HG02678 (cell line): Measurements from ENCODE around the gene DDAH2.

Experiments
- ATAC-seq: cut with Tn5 transposase; IDR thresholded peaks from one replicate; pipeline ENCODE4 v1.9.1; 2021; ENCODE audit warnings: mild to moderate bottlenecking, moderate library complexity; ENCODE audit not compliant: unreplicated experiment

Gene DDAH2, protein sequence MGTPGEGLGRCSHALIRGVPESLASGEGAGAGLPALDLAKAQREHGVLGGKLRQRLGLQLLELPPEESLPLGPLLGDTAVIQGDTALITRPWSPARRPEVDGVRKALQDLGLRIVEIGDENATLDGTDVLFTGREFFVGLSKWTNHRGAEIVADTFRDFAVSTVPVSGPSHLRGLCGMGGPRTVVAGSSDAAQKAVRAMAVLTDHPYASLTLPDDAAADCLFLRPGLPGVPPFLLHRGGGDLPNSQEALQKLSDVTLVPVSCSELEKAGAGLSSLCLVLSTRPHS

DNA sequence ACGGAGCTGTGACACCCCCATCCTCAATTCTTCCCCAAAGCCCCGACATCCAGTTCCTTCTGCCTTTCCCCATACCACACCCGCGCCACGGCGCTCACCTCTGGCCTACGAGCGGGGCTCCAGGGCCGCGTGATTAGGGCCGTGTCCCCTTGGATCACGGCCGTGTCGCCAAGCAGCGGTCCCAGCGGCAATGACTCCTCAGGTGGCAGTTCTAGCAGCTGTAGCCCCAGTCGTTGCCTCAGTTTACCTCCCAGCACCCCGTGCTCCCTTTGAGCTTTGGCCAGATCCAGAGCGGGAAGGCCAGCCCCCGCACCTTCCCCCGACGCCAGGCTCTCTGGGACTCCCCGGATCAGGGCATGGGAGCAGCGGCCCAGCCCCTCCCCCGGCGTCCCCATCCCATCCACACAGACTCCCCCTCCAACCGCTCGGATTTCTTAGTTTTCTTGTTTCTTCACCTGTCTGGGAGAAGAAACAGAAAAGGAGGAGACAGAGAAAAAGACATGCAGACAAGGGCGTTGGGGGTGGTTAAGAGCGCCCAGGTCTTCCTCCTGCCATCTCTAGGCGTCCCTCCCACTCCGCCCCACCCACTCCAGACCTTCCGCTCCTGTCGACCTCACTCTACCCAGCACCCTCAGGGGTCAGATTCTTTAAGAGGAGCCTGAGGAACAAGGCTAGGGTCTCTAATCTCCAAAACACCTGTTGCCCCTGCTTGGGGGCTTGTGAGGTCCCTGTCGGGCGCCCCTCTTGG is at the start of gene DDAH2:
TSS of gene DDAH2 (minus strand) at position 533 of the 748 bp plus-strand sequence. CDS start at position 395, 138 bp downstream.
- ATAC-seq = peak; percentile 4

DNA sequence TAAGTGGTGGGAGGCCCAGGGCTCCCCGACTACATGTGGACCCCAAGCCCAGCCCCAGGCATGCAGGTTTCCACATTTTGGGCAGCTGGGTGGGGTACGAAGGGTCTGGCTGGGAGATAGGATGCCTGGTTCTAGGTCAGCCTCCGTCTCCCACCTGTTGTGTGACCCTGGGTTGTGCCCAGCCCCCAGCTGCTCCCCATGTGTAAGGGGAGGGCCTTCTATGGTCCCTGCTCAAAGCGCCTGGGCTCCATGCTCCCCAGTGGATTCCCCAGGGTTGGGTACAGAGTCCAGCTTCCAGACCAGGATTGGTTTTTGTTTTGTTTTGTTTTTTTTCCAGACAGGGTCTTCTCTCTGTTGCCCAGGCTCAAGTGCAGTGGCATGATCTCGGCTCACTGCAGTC is 49.1 kb upstream of the DDAH2 start:
- ATAC-seq = no peak

DNA sequence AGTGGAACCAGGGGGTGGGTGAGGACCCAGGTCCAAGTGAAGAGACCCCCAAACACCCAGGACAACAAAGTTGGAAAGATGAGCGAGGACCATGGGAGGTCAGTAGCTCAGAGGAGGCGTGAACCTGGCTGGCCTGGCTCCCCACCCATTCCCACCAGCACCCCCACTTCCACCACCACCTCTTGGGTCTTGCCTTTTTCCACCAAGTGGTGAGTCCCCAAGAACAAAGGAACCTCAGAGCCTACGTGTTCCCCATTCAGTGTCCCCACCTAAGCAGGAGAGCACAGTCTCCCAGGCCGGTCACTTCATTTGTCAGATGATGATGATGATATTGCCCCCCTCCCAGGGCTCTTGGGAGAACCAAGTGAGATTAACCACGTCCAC is 48.6 kb upstream of the DDAH2 start:
- ATAC-seq = no peak

DNA sequence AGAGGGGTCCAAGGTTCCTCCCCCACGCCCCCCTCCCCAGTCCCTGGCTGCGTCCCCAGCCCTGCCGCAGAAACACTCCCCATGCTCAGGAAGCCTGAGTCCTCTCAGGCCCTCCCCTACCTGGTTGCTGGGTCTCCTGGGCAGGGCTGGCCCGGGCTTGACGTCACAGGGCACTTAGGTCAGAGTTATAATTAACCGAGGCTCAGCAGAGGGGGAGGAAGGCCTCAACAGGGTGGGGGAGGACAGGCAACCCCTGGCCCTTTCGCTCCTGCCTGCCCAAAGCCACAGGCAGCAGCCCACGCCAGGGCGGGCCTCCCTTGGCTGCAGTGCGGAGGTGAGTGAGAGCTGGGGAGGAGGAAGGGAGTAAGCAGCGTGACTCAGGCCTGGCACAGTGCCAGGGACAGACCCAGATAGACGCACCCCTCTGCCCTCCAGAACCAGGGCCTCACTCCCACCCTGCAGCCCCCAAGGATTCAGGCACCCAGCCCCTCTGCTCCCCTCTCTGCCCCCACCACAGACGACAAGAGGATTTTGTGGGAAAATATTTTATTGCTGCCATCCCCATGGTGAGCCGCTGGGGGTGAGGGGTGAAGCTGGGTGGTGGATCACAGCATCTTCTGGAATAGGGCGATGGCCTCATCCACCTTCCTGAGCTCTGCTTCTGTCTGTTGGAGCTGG is 48.0 kb upstream of the DDAH2 start, which contains the start of gene VWA7:
TSS of gene VWA7 (minus strand) at position 340 of the 678 bp plus-strand sequence. CDS start 549 bp downstream, outside the sequence.
- ATAC-seq = peak; percentile 74

DNA sequence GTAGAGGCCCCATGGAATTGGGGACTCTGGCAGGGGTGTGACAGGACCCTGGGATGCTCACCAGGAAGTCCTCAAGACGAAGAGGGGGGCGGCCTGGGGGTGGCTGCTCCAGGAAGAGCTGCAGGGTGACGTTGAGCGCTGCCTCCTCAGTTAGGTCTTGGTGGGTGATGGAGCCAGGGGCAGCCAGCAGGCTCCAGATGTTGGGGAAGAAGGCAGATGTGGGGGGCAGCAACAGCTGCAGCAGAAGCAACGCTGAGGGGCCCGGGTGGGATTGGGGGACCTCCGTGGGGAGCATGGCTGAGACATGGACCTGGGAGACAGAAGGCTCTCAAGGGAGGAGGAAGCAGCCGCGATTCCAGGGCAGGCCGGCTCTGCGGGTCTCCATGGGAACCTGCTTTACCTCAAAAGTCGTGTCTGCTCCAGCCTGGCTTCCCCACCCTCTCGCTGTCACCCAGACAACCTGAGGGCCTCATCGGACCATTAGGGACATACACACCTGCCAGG is 47.4 kb upstream of the DDAH2 start:
- ATAC-seq = no peak

DNA sequence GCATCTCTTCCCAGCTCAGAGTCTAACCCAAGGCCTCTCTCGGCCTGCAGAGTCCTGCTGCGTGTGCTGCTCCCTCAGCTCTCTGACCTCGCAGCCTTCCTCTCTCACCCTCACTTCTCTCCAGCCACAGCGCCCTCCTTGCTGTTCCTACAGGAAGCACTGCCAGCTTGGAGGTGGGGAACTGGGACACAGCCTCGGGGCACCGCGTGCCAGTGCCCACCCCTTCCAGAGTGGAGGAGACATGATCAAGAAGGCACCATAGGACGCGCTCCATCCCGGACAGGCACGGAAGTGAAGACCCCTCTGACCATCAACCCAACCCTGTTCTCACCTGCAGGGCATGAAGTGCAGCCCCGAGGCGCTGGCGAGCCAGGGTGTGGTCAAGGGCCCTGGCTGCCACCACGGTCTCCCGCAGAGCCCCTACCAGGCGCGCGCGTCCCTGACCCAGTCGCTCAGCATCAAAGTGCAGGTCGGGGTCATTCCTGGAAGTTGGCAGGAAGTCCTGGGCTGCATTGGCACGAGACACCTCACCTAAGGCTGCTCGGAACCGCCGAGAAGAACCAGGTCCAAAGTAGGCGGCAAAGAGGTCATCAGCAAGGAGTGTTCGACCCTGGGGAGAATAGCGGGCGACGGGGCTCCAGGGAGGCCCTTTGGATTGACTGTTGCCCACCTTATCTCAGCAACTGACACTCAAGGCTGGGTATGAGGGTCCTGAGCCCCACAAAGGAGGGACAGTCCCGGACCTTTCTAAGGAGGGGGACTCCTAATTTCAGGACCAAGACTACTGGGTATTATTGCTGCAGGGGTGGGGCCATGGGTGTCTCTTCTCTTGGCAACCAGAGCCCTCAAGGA is 46.8 kb upstream of the DDAH2 start:
- no peak for ATAC-seq

DNA sequence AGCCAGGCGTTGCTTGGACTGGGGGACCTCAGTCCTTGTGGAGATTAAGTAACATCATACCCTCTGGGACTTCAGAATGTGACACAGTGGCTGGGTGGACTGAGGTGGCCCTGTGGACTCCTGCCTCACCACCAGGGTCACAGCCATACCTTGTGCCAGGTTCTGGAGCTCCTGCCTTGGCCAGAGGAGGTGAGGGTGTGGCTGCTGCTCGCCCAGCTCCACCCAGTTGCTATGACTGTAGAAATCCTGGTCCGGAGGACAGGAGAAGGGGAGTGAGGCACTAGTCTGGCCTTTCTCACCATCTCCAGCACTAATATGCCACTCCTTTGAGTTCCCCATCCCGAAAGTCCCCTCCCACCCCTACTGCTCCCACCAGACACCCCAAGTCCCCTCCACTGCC is 46.1 kb upstream of the DDAH2 start:
- ATAC-seq = no peak

DNA sequence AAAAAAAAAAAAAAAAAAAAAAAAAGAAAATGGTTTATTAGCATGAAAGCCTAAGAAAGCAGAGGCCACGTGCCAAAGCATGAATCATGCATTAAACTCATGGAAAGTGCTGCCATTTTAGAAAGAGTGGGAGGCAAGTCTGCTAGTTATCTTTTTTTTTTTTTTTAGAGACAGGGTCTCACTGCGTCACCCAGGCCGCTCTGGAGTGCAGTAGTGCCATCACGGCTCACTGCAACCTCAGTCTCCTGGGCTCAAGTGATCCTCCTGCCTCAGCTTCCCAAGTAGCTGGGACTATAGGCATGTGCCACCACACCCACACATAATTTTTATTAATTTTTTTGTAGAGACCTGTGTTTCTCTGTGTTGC is 42.9 kb upstream of the DDAH2 start:
- ATAC-seq = no peak

DNA sequence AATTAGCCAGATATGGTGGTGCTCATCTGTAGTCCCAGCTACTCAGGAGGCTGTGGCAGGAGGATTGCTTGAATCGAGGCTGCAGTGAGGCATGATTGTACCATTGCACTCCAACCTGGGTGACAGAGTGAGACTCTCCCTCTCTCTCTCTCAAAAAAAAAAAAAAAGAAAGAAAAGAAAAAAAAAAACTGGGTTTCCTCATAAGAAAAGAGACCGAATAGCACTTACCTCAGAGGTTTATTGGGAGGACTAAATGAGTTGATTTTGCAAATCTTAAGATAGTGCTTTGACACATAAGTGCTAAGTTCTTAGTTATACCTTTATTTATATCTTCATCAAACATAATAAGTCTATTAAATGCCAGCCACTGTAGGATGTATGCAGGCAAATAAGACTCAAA is 41.8 kb upstream of the DDAH2 start:
- ATAC-seq = no peak

DNA sequence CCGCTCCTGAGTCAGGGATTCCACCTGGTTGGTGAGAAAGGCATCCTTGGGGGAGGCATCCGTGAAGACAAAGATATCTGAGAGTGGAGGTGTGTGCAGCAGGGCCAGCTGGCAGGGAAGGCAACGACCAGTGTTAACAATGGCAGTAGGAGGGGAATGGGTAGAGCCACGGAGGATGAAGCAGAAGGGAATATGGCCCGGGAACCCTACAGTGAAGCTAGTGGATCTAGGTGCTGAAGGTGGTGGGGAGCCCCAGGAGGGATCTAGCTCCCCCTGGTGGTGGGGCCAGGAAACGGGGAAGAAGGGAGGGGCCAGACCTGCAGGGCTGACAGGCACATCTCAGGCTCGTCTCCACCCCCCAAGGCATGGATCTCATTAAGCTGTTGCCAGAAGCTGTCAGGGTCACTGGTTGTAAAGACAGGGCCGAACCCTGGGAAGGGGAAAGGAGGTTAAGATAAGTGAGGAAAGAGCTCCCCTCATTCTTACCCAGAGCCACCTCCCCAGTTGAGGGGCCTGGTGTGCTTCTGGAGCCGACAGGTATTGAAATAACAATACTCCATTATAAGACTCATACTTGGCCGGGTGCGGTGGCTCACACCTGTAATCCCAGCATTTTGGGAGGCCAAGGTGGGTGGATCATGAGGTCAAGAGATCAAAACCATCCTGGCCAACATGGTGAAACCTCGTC is 40.7 kb upstream of the DDAH2 start:
- no peak for ATAC-seq

DNA sequence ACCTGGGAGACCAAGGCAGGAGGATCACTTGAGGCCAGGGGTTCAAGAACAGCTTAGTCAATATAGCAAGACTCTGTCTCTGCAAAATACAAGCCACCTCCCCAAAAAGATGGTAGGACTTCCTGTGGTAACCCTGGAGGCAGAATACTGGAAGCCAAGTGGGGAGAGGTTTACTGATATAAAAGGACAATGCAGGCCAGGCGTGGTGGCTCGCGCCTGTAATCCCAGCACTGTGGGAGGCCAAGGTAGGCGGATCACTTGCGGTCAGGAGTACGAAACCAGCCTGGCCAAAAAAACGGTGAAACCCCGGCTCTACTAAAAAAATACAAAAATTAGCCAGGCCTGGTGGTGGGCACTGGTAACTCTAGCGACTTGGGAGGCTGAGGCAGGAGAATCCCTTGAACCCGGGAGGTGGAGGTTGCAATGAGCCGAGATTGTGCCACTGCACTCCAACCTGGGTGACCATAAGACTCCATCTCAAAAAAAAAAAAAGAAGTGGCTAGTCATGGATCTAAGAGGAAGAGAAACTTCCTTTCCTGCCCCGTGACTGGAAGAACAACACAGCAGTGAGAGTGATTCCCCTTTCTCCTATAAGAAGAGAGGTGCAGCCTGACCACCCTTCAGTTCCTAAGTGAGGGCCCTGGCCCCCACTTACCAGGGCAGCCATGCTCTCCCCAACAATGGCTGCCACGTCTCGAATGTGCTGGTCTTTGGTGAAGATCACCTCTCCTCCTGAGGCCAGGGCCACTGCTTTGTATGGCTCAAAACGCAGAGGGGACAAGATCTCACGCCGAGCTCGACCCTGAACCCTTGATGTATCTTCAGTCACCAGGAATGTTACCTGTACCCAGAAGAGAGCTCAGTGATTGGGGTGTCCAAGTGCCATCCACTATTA is 39.5 kb upstream of the DDAH2 start:
- ATAC-seq = no peak

DNA sequence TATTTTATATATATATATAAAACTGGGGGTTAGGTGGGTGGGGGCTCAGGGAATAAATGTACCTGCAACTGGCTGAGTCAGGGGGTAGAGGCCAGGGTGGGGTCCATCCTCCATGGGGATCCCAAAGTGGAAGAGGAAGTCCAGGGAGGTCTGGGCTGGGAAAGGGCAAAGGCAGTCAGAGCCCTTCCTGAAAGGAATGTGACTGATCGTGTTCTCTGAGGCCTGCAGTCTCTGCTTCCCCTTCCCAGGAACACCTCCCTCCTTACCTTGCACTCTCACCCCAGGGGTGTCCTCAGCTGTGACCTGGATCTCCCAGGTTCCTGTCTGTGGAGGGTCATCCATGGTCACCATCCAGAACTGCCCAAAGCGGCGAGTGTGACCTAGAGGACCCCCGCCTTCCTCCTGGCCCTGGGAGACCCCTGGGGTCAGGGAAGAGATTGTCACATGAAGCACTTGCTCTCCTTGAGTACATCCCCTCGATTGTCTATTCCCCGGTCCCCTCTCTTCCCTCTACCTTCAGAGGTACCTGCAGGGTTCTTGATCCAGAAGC is 38.1 kb upstream of the DDAH2 start:
- ATAC-seq = no peak

DNA sequence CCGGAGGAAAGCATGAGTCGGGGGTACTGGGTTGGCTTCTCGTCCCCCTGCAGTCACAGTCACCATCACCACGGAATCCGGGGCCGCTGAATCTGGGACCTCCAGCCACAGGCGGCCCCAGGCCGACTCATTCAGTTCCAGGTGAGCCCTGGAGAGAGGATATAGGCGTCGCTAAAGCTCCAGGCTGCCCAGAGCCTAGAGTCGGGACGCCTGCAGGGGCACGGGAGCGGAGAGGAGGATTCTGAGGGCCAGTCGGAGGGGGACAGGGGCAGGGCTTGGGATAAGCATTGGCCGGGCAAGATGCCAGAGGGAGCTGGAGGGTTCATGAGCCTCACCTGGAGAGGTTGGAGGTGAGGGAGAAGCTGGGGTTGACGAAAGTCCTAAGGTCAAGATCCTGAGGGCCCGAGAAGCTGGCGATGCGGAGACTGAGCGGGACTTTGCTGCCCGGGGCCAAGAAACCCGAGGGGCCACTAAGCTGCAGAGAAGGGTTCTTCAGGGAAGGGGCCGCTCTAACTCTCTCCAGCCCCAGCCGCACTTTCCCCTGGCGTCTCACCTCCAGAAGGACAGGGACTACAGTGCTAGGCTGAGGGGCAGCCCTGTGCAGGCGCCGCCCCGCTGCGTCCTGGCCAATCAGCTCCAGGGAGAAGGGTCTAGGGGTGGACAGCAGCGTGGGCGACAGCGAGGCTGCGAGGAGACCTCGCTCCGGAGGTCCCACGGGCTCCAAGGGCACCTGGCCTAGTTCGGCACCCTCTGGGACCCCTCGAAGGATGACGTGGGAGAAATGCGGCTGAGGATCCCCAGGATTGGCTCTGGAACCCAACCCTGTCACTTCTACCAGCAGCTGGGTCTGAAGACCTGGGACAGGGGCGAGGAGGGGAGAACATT is 37.1 kb upstream of the DDAH2 start:
- no peak for ATAC-seq

DNA sequence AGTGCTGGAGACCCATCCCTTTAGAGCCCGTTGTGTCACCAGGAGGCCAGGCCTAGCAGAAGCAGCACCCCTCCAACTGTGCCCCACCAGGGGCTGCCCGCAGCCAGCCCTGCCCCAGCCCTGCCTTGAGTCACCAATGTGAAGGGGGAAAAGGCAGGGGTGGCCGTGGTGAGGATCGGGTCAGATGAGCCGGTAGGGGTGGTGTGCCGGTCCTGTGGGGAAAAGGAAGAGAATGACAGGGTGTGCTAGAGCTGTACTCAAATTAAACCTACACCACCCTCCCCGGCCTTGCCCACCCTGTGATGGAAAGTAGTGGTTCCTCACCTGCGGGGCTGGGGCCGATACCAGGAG is 36.4 kb upstream of the DDAH2 start:
- ATAC-seq = no peak

DNA sequence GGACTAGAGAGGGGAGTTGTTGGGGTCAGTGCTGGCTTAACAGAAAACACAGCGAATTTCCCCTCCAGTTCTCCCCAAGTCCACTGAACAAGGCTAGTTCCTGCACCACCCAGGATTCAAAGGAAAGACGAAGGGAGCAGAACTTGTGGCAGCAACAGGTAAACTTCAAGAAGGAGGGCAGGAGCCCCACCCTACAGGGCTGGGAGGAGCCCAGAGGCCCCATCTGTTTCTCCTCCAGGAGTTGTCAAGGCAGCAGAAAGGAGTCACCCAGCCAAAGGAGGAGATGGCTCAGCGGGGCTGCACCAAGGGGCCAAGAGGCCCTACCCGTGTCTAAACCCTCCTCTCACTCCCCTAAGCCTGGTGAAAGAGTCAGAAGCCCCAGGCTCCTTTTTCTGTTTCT is 35.1 kb upstream of the DDAH2 start:
- ATAC-seq = no peak

DNA sequence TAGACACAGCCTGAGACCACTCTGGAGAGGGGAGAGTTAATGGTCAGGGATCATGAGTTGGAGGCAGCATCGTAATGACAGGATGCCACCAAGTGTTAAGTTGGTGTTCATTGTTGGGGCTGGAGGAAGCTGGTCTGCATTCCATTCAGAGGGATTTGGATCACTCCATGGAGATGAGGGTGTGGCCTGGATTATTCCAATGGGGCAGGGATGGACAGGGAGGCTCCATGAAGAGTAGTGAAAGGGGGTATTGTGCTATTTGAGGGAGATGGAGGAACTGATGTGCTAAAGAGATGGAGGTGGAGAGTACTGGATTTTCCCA is 34.5 kb upstream of the DDAH2 start:
- no peak for ATAC-seq

DNA sequence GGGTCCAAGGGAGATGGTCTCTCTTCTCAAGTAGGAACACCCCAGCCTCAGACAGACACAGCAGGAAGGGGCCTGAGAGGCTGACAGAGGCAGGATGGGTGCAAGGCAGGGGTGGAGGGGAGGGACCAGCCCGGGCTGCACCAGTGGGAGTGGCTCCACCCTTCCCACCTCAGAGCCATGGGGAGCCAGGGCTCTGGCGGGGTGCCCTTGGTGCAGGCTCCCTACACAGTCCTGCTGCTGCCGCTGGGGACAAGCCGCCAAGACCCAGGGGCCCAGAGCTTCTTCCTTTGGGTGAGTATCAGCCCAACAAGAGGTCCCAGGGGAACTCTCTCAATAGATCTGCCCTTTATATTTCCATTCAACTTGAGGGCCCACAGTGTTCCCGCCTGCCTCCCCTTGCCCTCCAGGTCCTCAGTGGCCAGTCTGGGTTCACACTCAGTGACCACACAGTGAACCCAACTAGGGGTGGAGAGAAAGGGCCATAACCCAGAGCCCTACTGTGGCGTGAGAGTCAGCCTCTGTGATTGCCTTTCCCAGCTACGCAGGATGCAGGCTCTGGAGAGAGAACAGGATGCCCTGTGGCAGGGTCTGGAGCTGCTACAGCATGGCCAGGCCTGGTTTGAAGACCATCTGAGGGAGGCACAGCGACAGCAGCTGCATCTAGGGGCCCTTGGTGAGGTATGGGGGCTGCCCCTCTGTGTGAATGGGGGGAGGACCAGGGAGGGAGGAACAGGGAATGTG is 33.9 kb upstream of the DDAH2 start:
- no peak for ATAC-seq

DNA sequence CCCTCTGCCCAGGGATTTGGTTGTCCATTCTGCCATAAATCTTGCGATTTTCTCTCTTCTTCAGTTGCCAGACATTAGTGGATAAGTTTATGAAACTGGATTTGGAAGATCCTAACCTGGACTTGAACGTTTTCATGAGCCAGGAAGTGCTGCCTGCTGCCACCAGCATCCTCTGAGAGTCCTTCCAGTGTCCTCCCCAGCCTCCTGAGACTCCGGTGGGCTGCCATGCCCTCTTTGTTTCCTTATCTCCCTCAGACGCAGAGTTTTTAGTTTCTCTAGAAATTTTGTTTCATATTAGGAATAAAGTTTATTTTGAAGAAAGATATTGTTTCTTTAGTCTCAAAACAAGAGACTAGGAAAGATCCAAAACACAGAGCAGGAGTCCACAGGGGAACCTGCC is 33.3 kb upstream of the DDAH2 start, which contains the start of gene SAPCD1:
TSS of gene SAPCD1 (plus strand) at position 301 of the 400 bp plus-strand sequence. CDS start 399 bp downstream, outside the sequence.
- ATAC-seq = no peak
